PC-9 (cell line): ENCODE measurements around the gene DBN1.

Experiments
- EZH2 ChIP-seq: fragments of 200-600 bp; sonication (generic); IDR thresholded peaks from 2 replicates; pipeline ENCODE4 v1.8.0; 2017; ENCODE audit warnings: antibody characterized with exemption, low read depth
- TF ChIP-seq, protein P1 (sequence below): fragments of 200-600 bp; sonication (generic); conservative IDR thresholded peaks from 2 replicates; pipeline ENCODE4 v1.6.1; 2017; ENCODE audit warnings: mixed run types, antibody characterized with exemption, mild to moderate bottlenecking, moderate library complexity

GRCh38 chr5:177474002-177474476 lies 605 bp upstream of the DBN1 start:
- TF ChIP-seq, protein P1, sequence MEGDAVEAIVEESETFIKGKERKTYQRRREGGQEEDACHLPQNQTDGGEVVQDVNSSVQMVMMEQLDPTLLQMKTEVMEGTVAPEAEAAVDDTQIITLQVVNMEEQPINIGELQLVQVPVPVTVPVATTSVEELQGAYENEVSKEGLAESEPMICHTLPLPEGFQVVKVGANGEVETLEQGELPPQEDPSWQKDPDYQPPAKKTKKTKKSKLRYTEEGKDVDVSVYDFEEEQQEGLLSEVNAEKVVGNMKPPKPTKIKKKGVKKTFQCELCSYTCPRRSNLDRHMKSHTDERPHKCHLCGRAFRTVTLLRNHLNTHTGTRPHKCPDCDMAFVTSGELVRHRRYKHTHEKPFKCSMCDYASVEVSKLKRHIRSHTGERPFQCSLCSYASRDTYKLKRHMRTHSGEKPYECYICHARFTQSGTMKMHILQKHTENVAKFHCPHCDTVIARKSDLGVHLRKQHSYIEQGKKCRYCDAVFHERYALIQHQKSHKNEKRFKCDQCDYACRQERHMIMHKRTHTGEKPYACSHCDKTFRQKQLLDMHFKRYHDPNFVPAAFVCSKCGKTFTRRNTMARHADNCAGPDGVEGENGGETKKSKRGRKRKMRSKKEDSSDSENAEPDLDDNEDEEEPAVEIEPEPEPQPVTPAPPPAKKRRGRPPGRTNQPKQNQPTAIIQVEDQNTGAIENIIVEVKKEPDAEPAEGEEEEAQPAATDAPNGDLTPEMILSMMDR: no peak
- no peak for TF ChIP-seq EZH2
